Activated CD8-positive, alpha-beta memory T cell treated with anti-CD3 and anti-CD28 coated beads for 48 hours (primary cell): ENCODE measurements around the gene GLIPR1L2.

ENCODE experiments used
- DNase-seq, 3 experiments: peaks; one replicate each; pipeline ENCODE4 v3.0.0-alpha.2; 2020; ENCODE audit warnings: low read depth in 2 of 3, low spot score in 2 of 3

GLIPR1L2 gene

GRCh38 chr12:75476071-75476470 lies 85.2 kb downstream of the GLIPR1L2 start:
- no peak for DNase-seq

GRCh38 chr12:75477137-75477536 lies 86.2 kb downstream of the GLIPR1L2 start:
- no peak for DNase-seq

GRCh38 chr12:75478116-75478794 lies 87.4 kb downstream of the GLIPR1L2 start:
- no peak for DNase-seq

DNA sequence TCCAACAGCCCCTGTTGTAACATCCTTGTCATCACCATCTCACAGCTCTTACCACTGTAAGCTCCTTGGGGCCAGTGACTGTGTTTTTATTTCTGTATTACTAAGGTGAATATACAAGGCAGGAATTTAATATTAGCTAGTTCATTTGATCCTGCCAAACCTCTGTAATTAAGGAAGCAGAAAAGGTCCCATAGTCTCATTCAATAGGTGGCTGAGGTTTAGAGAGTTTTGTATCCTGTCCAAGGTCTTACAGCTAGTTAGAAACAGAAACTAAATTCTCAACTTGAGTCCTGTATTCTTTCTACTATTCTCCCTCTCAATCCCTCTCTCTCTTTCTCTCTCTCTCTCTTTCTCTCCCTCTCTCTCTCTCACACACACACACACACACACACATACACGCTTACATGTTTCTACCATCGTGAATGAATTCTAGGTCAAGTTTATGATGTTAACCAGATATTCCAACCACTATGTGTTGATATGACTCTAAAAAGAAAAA lies 89.1 kb downstream of the GLIPR1L2 start:
- no peak for DNase-seq

DNA sequence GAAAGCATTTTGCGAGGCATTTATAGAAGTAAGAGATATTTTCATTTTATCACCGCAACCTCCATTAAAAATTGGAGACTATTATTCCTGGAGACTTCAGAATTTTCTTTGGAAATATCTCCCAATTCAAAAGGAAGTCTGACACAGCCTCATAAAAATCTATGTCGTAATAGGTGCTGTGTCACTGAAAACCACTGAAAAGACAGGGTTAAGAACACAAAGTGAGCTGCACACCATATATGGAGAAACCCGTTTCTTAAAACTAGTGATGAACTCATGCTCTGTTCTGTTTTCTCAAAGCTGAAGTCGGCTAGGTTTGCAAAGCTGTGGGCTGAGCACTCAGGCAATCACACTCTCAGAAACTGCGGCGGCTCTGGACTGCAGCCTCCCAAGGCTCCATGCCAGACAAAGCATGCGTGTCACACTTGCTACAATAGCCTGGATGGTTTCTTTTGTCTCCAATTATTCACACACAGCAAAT lies 89.6 kb downstream of the GLIPR1L2 start, which contains the start of gene GLIPR1:
Gene GLIPR1 (plus strand): TSS at position 287 of the 481 bp plus-strand sequence. CDS start 126 bp downstream, at position 413.
- DNase-seq, result peak; percentile 24 to 46 (median 40)

- no peak for DNase-seq
Observed at GRCh38 chr12:75481013-75481705, 90.3 kb downstream of the GLIPR1L2 start.

GRCh38 chr12:75481774-75482173 lies 90.9 kb downstream of the GLIPR1L2 start:
- DNase-seq, result no peak
